Muscle of back (tissue), 10 donors: ENCODE results near the gene GTPBP8. TPM values are rescaled to one million over a fixed set of nuclear protein-coding genes. Genes with fewer than 3 reads are reported as not detected.

Experiments used
- polyA plus RNA-seq, 10 donors: library from polyadenylated mRNA; unstranded; fragments of 120-200 nt; gene quantifications; one replicate each; pipeline ENCODE4 v1.2.1, GENCODE V29; 2013; ENCODE audit not compliant: insufficient read length in 10 of 10

GTPBP8 gene
- polyA plus RNA-seq, 10 donors: 15.2 to 19.9 (median 17.3) TPM

Other genes with a start within 250 kb of the GTPBP8 start
- not detected for gene CD200R1L, start 144.1 kb upstream of the GTPBP8 start, polyA plus RNA-seq
- gene CD200R1, start 15.9 kb upstream of the GTPBP8 start, polyA plus RNA-seq: 1 to 10 TPM; 1.4 to 2.6 (median 2.1) TPM
- 100 to 1,000 TPM in 1 of 10 donors, 10 to 100 TPM in 9; 46.9 to 103 (median 66.5) TPM for gene BOC, start 220.6 kb downstream of the GTPBP8 start, polyA plus RNA-seq